SJSA1 (cell line): ENCODE results near the gene DCDC2B. TPM values are rescaled to one million over a fixed set of nuclear protein-coding genes. Genes with fewer than 3 reads are reported as not detected.

Source experiments
- DNase-seq, 2 experiments: peaks; one replicate each; pipeline ENCODE4 v3.0.0-alpha.2; 2015 to 2020; ENCODE audit warnings: low spot score in 2 of 2, low read depth in 1 of 2
- H3K27ac ChIP-seq: fragments of 250-450 bp; sonication (Bioruptor Pico); 2 replicates; pipeline ENCODE4 v1.5.1; 2020; ENCODE audit warnings: mild to moderate bottlenecking, moderate library complexity
- H3K27me3 ChIP-seq: fragments of 250-450 bp; sonication (Bioruptor Pico); replicated peaks from 2 replicates; pipeline ENCODE4 v1.5.1; 2020; ENCODE audit warnings: mild to moderate bottlenecking, moderate library complexity
- H3K36me3 ChIP-seq: fragments of 250-450 bp; sonication (Bioruptor Pico); 2 replicates; pipeline ENCODE4 v1.5.1; 2020; ENCODE audit warnings: mild to moderate bottlenecking
- H3K4me1 ChIP-seq: fragments of 250-450 bp; sonication (Bioruptor Pico); replicated peaks from 2 replicates; pipeline ENCODE4 v1.6.1; 2021; ENCODE audit warnings: mild to moderate bottlenecking
- H3K4me3 ChIP-seq: fragments of 250-450 bp; sonication (Bioruptor Pico); 2 replicates; pipeline ENCODE4 v1.5.1; 2020; ENCODE audit warnings: mild to moderate bottlenecking
- H3K9me3 ChIP-seq: fragments of 250-450 bp; sonication (Bioruptor Pico); replicated peaks from 2 replicates; pipeline ENCODE4 v1.5.1; 2020; ENCODE audit warnings: mild to moderate bottlenecking
- total RNA-seq: library from RNA; depleted of rRNA; stranded (reverse); fragments of >200 nt; shearing (Covaris generic); gene quantifications from 2 replicates; pipeline ENCODE4 v1.2.3, GENCODE V29; 2014

Gene DCDC2B
- total RNA-seq, 1 experiment from 2014 or later, result not detected

GRCh38 chr1:32223683-32224082, 14.8 kb downstream of the DCDC2B start:
- H3K27ac ChIP-seq, result no peak overlapping the region
- no peaks in the 10 kb centered on the region for H3K9me3 ChIP-seq
- peaks cover 74% of the 10 kb centered on the region for H3K36me3 ChIP-seq
- peaks cover 23% of the 10 kb centered on the region for H3K4me1 ChIP-seq
- H3K4me3 ChIP-seq, result peak overlapping the region; percentile 68; the same call in 1 of the 2 replicates
- no peak for DNase-seq
- no peaks in the 10 kb centered on the region for H3K27me3 ChIP-seq

- Histone ChIP-seq H3K27ac (no peak overlapping the region), H3K4me1 (peaks cover 23% of the 10 kb centered on the region), H3K36me3 (peaks cover 80% of the 10 kb centered on the region), H3K9me3 (no peaks in the 10 kb centered on the region), H3K27me3 (no peaks in the 10 kb centered on the region), H3K4me3 (no peak overlapping the region)
- no peak for DNase-seq
Measured at GRCh38 chr1:32224285-32224684, 15.4 kb downstream of the DCDC2B start.

- peaks cover 4% of the 10 kb centered on the region for H3K4me1 ChIP-seq
- DNase-seq, result no peak
- no peak overlapping the region for H3K4me3 ChIP-seq
- peaks cover 96% of the 10 kb centered on the region for H3K36me3 ChIP-seq
- no peaks in the 10 kb centered on the region for H3K27me3 ChIP-seq
- H3K27ac ChIP-seq, result no peak overlapping the region
- H3K9me3 ChIP-seq, result no peaks in the 10 kb centered on the region
Measured at GRCh38 chr1:32228771-32229170, 19.9 kb downstream of the DCDC2B start.

- peaks cover 23% of the 10 kb centered on the region for H3K4me1 ChIP-seq
- peaks cover 72% of the 10 kb centered on the region for H3K36me3 ChIP-seq
- DNase-seq, result no peak
- no peak overlapping the region for H3K27ac ChIP-seq
- H3K4me3 ChIP-seq, result no peak overlapping the region
- H3K9me3 ChIP-seq, result no peaks in the 10 kb centered on the region
- H3K27me3 ChIP-seq, result no peaks in the 10 kb centered on the region
Measured at GRCh38 chr1:32231843-32232432, 23.0 kb downstream of the DCDC2B start.

- DNase-seq, result no peak
- no peaks in the 10 kb centered on the region for H3K9me3 ChIP-seq
- peaks cover 64% of the 10 kb centered on the region for H3K36me3 ChIP-seq
- H3K4me1 ChIP-seq, result peaks cover 25% of the 10 kb centered on the region
- H3K4me3 ChIP-seq, result no peak overlapping the region
- no peak overlapping the region for H3K27ac ChIP-seq
- no peaks in the 10 kb centered on the region for H3K27me3 ChIP-seq
Measured at GRCh38 chr1:32232558-32233304, 23.8 kb downstream of the DCDC2B start.

GRCh38 chr1:32234792-32235191, 25.9 kb downstream of the DCDC2B start:
- no peak overlapping the region for H3K4me3 ChIP-seq
- H3K27me3 ChIP-seq, result no peaks in the 10 kb centered on the region
- no peaks in the 10 kb centered on the region for H3K9me3 ChIP-seq
- DNase-seq, result no peak
- H3K4me1 ChIP-seq, result peaks cover 27% of the 10 kb centered on the region
- peaks cover 44% of the 10 kb centered on the region for H3K36me3 ChIP-seq
- peak overlapping the region; percentile 88 for H3K27ac ChIP-seq

GRCh38 chr1:32239337-32239736, 30.4 kb downstream of the DCDC2B start:
- Histone ChIP-seq H3K27ac (no peak overlapping the region), H3K4me3 (no peak overlapping the region), H3K36me3 (peaks cover 8% of the 10 kb centered on the region), H3K4me1 (peaks cover 56% of the 10 kb centered on the region), H3K27me3 (no peaks in the 10 kb centered on the region), H3K9me3 (no peaks in the 10 kb centered on the region)
- DNase-seq, result no peak

- Histone ChIP-seq H3K36me3 (peaks cover 3% of the 10 kb centered on the region), H3K9me3 (no peaks in the 10 kb centered on the region), H3K4me1 (peaks cover 52% of the 10 kb centered on the region), H3K4me3 (peak overlapping the region; percentile 47), H3K27me3 (no peaks in the 10 kb centered on the region), H3K27ac (no peak overlapping the region)
- no peak for DNase-seq
Measured at GRCh38 chr1:32239790-32240139, 30.9 kb downstream of the DCDC2B start.

- H3K4me1 ChIP-seq, result peaks cover 46% of the 10 kb centered on the region
- H3K9me3 ChIP-seq, result no peaks in the 10 kb centered on the region
- peak overlapping the region; percentile 47 for H3K4me3 ChIP-seq
- no peaks in the 10 kb centered on the region for H3K27me3 ChIP-seq
- peak overlapping the region; percentile 32 for H3K27ac ChIP-seq
- no peaks in the 10 kb centered on the region; the same call in 1 of the 2 replicates for H3K36me3 ChIP-seq
- peak; percentile 77 to 79 for DNase-seq
Measured at GRCh38 chr1:32240140-32240951, 31.5 kb downstream of the DCDC2B start.

- Histone ChIP-seq H3K4me3 (peak overlapping the region; percentile 47), H3K4me1 (peaks cover 40% of the 10 kb centered on the region), H3K36me3 (no peaks in the 10 kb centered on the region; the same call in 1 of the 2 replicates), H3K27ac (peak overlapping the region; percentile 32; the same call in 1 of the 2 replicates), H3K9me3 (no peaks in the 10 kb centered on the region), H3K27me3 (no peaks in the 10 kb centered on the region)
- DNase-seq, result peak; percentile 47 to 63
Measured at GRCh38 chr1:32241001-32241763, 32.3 kb downstream of the DCDC2B start.

- Histone ChIP-seq H3K36me3 (no peaks in the 10 kb centered on the region; the same call in 1 of the 2 replicates), H3K9me3 (no peaks in the 10 kb centered on the region), H3K4me3 (no peak overlapping the region), H3K27me3 (no peaks in the 10 kb centered on the region), H3K4me1 (peaks cover 42% of the 10 kb centered on the region), H3K27ac (no peak overlapping the region)
- DNase-seq, result no peak
Measured at GRCh38 chr1:32242341-32242851, 33.5 kb downstream of the DCDC2B start.

GRCh38 chr1:32246888-32247273, 38.0 kb downstream of the DCDC2B start, which contains the start of gene FAM167B:
Gene FAM167B, plus strand, starts transcription at chr1:32247222. Its CDS starts 200 bp downstream, at chr1:32247422.
- H3K27ac ChIP-seq, result no peak within 1 kb of the TSS
- H3K36me3 ChIP-seq, result no peaks in the 10 kb centered on the region
- H3K4me3 ChIP-seq, result no peak within 1 kb of the TSS
- no peaks in the 10 kb centered on the region for H3K9me3 ChIP-seq
- H3K4me1 ChIP-seq, result peaks cover 33% of the 10 kb centered on the region
- H3K27me3 ChIP-seq, result no peaks in the 10 kb centered on the region
- peak in 1 of 2 experiments; percentile 28 for DNase-seq

- DNase-seq, result no peak
- no peak overlapping the region for H3K4me3 ChIP-seq
- H3K4me1 ChIP-seq, result peaks cover 27% of the 10 kb centered on the region
- no peaks in the 10 kb centered on the region for H3K9me3 ChIP-seq
- H3K27me3 ChIP-seq, result no peaks in the 10 kb centered on the region
- H3K27ac ChIP-seq, result no peak overlapping the region
- no peaks in the 10 kb centered on the region for H3K36me3 ChIP-seq
Measured at GRCh38 chr1:32247452-32247851, 38.6 kb downstream of the DCDC2B start.
